ENCODE results near the gene ABTB1.

DNA sequence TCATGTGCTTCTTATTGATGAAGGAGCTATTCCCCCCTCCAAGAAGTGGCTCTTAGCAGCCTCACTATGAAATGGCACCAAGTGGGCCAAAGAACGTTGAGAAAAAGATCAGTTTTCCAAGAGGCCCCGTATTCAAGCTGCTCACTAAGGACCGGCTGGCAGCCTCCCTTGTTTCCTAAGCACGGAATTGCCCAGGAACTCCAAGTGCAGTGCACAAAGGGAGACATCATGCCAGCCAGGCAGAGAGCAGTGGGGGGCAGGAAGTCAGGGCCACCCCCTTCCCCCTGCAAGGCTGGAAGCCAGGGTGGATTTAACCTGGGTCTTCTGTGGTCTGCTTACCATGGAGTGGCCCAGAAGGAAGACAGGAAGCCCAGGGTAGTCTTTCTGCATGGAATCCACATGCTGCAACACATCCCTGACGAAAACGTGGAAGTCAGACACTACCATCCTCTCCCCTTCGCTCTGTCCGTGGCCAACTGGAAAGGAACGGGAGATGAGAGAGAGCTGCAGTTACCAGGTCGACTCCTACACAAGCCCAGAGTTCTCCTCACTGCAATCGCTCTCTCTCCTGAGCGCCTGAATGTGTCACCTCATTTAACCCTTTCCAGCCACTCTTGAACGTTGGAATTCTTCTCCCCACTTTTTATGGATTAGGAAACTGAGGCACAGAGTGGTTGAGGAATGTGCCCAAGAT is 49.5 kb downstream of the ABTB1 start:
- TF ChIP-seq CTCF (IDR thresholded peaks at IDR 0.05) (no peak), EP300 (IDR thresholded peaks at IDR 0.05) (no peak), POLR2AphosphoS5 (IDR thresholded peaks at IDR 0.05) (no peak), POLR2A (IDR thresholded peaks at IDR 0.05) (no peak)

Measured in gastroesophageal sphincter (tissue), 3 donors.